GM12878 (cell line): ENCODE results near the gene DNAJC7. TPM values are rescaled to one million over a fixed set of nuclear protein-coding genes. Genes with fewer than 3 reads are reported as not detected.

Source experiments
- CBFB ChIP-seq: IDR thresholded peaks from 2 replicates; pipeline ENCODE4 v1.6.1; 2016; ENCODE audit warnings: antibody characterized with exemption, low read depth
- EED ChIP-seq: sonication (generic); IDR thresholded peaks from 2 replicates; pipeline ENCODE4 v1.6.1; 2016; ENCODE audit warnings: antibody characterized with exemption, low read depth
- EGR1 ChIP-seq, 2 experiments: IDR thresholded peaks; 1 replicate in 1 of 2; 2 replicates in 1 of 2; pipeline ENCODE4 v1.6.1; 2011 to 2012; ENCODE audit warnings: low read depth in 2 of 2, low read length in 2 of 2, borderline replicate concordance in 1 of 2, mild to moderate bottlenecking in 1 of 2, moderate library complexity in 1 of 2
- EP300 ChIP-seq, 2 experiments: fragments of 150-350 bp in 1 of 2; IDR thresholded peaks; 2 replicates each; pipeline ENCODE4 v1.6.1; 2011 to 2012; ENCODE audit warnings: low read depth in 2 of 2, low read length in 2 of 2, borderline replicate concordance in 1 of 2, improper control_type of control experiment in 1 of 2, inconsistent platforms in 1 of 2; ENCODE audit not compliant: control insufficient read depth in 1 of 2
- FOS ChIP-seq: IDR thresholded peaks from 3 replicates; pipeline ENCODE4 v1.6.1; 2011; ENCODE audit warnings: borderline replicate concordance; ENCODE audit not compliant: insufficient read length; ENCODE audit errors: extremely low read depth
- HDAC2 ChIP-seq: fragments of 200-600 bp; sonication (generic); IDR thresholded peaks from 2 replicates; pipeline ENCODE4 v1.6.1; 2017
- NR2C1 ChIP-seq: fragments of 450-650 bp; IDR thresholded peaks from 2 replicates; pipeline ENCODE4 v1.6.1; 2017; ENCODE audit warnings: antibody characterized with exemption, mild to moderate bottlenecking, moderate library complexity
- NR2C2 ChIP-seq: IDR thresholded peaks from 2 replicates; pipeline ENCODE4 v1.6.1; 2011; ENCODE audit warnings: borderline replicate concordance, low read depth; ENCODE audit not compliant: control insufficient read depth, insufficient read length
- NRF1 ChIP-seq: conservative IDR thresholded peaks from 2 replicates; pipeline ENCODE4 v1.6.1; 2011; ENCODE audit warnings: mild to moderate bottlenecking, low read depth, low read length, improper control_type of control experiment
- PAX8 ChIP-seq: fragments of 450-650 bp; IDR thresholded peaks from 2 replicates; pipeline ENCODE4 v1.6.1; 2017; ENCODE audit warnings: mild to moderate bottlenecking, moderate library complexity
- POLR2AphosphoS2 ChIP-seq: IDR thresholded peaks from 2 replicates; pipeline ENCODE4 v1.6.1; 2011; ENCODE audit warnings: low read depth, mild to moderate bottlenecking, low read length, improper control_type of control experiment, moderate library complexity
- RAD51 ChIP-seq: fragments of 450-650 bp; IDR thresholded peaks from 2 replicates; pipeline ENCODE4 v1.6.1; 2016; ENCODE audit warnings: moderate library complexity, mild to moderate bottlenecking, inconsistent platforms
- SIN3A ChIP-seq: IDR thresholded peaks from 2 replicates; pipeline ENCODE4 v1.6.1; 2012; ENCODE audit warnings: low read depth, low read length, improper control_type of control experiment
- SUPT20H ChIP-seq: IDR thresholded peaks from 2 replicates; pipeline ENCODE4 v1.6.1; 2011; ENCODE audit warnings: low read depth, mild to moderate bottlenecking, low read length, moderate library complexity, borderline replicate concordance; ENCODE audit not compliant: control insufficient read depth
- TARDBP ChIP-seq: IDR thresholded peaks from 2 replicates; pipeline ENCODE4 v1.6.1; 2016; ENCODE audit warnings: borderline replicate concordance
- ZNF24 ChIP-seq: fragments of 450-650 bp; IDR thresholded peaks from 2 replicates; pipeline ENCODE4 v1.6.1; 2017; ENCODE audit warnings: antibody characterized with exemption, mild to moderate bottlenecking
- ZNF274 ChIP-seq: IDR thresholded peaks from one replicate; pipeline ENCODE4 v1.8.0; 2011; ENCODE audit not compliant: insufficient read length, insufficient read depth
- polyA plus RNA-seq, 11 experiments: library from polyadenylated mRNA; depleted of rRNA in 4 of 11; unstranded in 6 of 11; stranded (reverse) in 5 of 11; fragments of >200 nt; fragmentation: Nextera tagmentation in 4 of 11; fragmentation: Illumina TruSeq in 1 of 11; extraction: Ambion mirVana in 4 of 11; extraction: Trizol in 1 of 11; gene quantifications; 1 replicate in 1 of 11; 2 replicates in 10 of 11; pipeline versions ENCODE4 v1.2.1 to v1.2.3, GENCODE V29; 2011 to 2016; ENCODE audit warnings: inconsistent platforms in 2 of 11, missing spikeins in 2 of 11, low read depth in 1 of 11
- total RNA-seq, 4 experiments: library from RNA; depleted of rRNA in 3 of 4; stranded (reverse); fragments of >200 nt in 3 of 4; fragmentation: Illumina TruSeq in 1 of 4; extraction: Trizol in 1 of 4; gene quantifications; 2 replicates each; pipeline versions ENCODE4 v1.2.1 to v1.2.3, GENCODE V29; 2013 to 2021
- TF ChIP-seq, protein P1 (sequence below): IDR thresholded peaks from 2 replicates; pipeline ENCODE4 v1.6.1; 2012; ENCODE audit warnings: low read depth, low read length, improper control_type of control experiment
- TF ChIP-seq, protein P2 (sequence below): IDR thresholded peaks from 2 replicates; pipeline ENCODE4 v1.6.1; 2012; ENCODE audit warnings: low read length, inconsistent platforms
- TF ChIP-seq, protein P3 (sequence below): fragments of 450-650 bp; IDR thresholded peaks from 2 replicates; pipeline ENCODE4 v1.6.1; 2016; ENCODE audit warnings: mild to moderate bottlenecking
- TF ChIP-seq, protein P4 (sequence below): IDR thresholded peaks from 2 replicates; pipeline ENCODE4 v1.6.1; 2011; ENCODE audit warnings: borderline replicate concordance, low read depth, mild to moderate bottlenecking, moderate library complexity, mixed read lengths, low read length; ENCODE audit not compliant: insufficient read depth; ENCODE audit errors: extremely low read length
- TF ChIP-seq, protein P5 (sequence below): IDR thresholded peaks from 2 replicates; pipeline ENCODE4 v1.6.1; 2011; ENCODE audit warnings: mild to moderate bottlenecking, low read depth, low read length, moderate library complexity; ENCODE audit not compliant: insufficient replicate concordance
- TF ChIP-seq, protein P6 (sequence below): IDR thresholded peaks from 2 replicates; pipeline ENCODE4 v1.6.1; 2012; ENCODE audit warnings: low read depth, low read length, improper control_type of control experiment

DNAJC7 gene
- total and polyA plus RNA-seq, 10 of the 15 experiments (the other 5 are each of a cell fraction or from before 2014, with no cell fraction given) = 60.1 to 173 (median 94.9) TPM

DNA sequence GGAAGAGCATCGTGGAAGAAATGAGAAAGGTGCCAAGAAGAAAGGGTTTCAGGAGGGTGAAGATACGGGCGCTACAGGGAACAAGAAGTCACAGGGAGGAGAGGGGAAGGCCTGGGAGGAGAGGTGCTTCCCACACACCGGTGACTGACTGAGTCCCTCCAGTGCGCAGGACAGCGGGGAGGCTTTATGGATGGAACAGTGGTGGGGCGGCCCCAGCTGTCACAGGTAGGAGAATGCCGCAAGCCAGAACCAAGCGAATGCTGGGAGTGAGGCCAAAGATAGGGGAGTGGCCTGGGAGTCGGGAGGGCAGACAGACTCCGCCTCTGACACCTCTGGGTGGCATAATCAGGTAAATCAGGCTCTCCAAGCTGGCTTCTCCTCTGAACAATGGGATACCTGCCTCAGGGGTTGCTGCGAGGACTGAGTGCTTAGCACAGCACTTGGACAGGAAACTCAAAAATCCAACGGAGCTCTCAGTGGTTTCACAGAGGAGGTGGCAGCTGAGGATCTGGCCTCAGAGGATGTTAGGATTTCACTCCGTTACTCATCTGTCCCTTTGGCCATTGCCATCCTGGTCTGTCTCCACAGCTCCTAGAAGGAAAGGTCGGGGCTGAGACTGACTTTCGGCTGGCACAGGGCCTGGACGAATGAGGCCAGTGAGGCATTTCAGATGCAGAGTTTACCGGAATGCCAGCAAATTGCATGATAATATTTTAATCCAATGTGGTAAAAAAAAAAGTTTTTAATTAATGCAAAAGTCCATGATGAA is 51.4 kb downstream of the DNAJC7 start (continued):
- TF ChIP-seq NRF1 = 0 out of 2 replicates have a peak, but pooled peaks have one; percentile 15
- no peak for TF ChIP-seq EGR1 (IDR thresholded peaks at IDR 0.05; ENCODE audit: borderline replicate concordance in 1 of 2, low read depth in 2 of 2, low read length in 2 of 2)
- TF ChIP-seq TARDBP = no peak
- TF ChIP-seq, protein P1, sequence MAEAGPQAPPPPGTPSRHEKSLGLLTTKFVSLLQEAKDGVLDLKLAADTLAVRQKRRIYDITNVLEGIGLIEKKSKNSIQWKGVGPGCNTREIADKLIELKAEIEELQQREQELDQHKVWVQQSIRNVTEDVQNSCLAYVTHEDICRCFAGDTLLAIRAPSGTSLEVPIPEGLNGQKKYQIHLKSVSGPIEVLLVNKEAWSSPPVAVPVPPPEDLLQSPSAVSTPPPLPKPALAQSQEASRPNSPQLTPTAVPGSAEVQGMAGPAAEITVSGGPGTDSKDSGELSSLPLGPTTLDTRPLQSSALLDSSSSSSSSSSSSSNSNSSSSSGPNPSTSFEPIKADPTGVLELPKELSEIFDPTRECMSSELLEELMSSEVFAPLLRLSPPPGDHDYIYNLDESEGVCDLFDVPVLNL = no peak
- TF ChIP-seq NR2C1 = no peak
- no peak; the same call in 1 of the 2 replicates for TF ChIP-seq CBFB
- peak; percentile 37; the same call in 1 of the 2 replicates for TF ChIP-seq EED
- TF ChIP-seq POLR2AphosphoS2 = no peak
- no peak for TF ChIP-seq SIN3A
- TF ChIP-seq, protein P2, sequence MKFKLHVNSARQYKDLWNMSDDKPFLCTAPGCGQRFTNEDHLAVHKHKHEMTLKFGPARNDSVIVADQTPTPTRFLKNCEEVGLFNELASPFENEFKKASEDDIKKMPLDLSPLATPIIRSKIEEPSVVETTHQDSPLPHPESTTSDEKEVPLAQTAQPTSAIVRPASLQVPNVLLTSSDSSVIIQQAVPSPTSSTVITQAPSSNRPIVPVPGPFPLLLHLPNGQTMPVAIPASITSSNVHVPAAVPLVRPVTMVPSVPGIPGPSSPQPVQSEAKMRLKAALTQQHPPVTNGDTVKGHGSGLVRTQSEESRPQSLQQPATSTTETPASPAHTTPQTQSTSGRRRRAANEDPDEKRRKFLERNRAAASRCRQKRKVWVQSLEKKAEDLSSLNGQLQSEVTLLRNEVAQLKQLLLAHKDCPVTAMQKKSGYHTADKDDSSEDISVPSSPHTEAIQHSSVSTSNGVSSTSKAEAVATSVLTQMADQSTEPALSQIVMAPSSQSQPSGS = no peak
- no peak for TF ChIP-seq PAX8
- TF ChIP-seq, protein P3, sequence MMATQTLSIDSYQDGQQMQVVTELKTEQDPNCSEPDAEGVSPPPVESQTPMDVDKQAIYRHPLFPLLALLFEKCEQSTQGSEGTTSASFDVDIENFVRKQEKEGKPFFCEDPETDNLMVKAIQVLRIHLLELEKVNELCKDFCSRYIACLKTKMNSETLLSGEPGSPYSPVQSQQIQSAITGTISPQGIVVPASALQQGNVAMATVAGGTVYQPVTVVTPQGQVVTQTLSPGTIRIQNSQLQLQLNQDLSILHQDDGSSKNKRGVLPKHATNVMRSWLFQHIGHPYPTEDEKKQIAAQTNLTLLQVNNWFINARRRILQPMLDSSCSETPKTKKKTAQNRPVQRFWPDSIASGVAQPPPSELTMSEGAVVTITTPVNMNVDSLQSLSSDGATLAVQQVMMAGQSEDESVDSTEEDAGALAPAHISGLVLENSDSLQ = no peak
- no peak for TF ChIP-seq ZNF274
- no peak for TF ChIP-seq EP300 (IDR thresholded peaks at IDR 0.05; ENCODE audit: borderline replicate concordance in 1 of 2, control insufficient read depth in 1 of 2, low read depth in 2 of 2, low read length in 2 of 2)
- TF ChIP-seq, protein P4, sequence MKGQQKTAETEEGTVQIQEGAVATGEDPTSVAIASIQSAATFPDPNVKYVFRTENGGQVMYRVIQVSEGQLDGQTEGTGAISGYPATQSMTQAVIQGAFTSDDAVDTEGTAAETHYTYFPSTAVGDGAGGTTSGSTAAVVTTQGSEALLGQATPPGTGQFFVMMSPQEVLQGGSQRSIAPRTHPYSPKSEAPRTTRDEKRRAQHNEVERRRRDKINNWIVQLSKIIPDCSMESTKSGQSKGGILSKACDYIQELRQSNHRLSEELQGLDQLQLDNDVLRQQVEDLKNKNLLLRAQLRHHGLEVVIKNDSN = no peak
- no peak for TF ChIP-seq FOS
- TF ChIP-seq, protein P5, sequence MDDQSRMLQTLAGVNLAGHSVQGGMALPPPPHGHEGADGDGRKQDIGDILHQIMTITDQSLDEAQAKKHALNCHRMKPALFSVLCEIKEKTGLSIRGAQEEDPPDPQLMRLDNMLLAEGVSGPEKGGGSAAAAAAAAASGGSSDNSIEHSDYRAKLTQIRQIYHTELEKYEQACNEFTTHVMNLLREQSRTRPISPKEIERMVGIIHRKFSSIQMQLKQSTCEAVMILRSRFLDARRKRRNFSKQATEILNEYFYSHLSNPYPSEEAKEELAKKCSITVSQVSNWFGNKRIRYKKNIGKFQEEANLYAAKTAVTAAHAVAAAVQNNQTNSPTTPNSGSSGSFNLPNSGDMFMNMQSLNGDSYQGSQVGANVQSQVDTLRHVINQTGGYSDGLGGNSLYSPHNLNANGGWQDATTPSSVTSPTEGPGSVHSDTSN = no peak
- TF ChIP-seq RAD51 = no peak
- TF ChIP-seq ZNF24 = no peak
- TF ChIP-seq HDAC2 = no peak
- TF ChIP-seq, protein P6, sequence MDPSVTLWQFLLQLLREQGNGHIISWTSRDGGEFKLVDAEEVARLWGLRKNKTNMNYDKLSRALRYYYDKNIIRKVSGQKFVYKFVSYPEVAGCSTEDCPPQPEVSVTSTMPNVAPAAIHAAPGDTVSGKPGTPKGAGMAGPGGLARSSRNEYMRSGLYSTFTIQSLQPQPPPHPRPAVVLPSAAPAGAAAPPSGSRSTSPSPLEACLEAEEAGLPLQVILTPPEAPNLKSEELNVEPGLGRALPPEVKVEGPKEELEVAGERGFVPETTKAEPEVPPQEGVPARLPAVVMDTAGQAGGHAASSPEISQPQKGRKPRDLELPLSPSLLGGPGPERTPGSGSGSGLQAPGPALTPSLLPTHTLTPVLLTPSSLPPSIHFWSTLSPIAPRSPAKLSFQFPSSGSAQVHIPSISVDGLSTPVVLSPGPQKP = no peak
- no peak for TF ChIP-seq SUPT20H
- no peak for TF ChIP-seq NR2C2
